GM18909 (cell line): ENCODE data around the gene TDG.

Experiments
- ATAC-seq: cut with Tn5 transposase; IDR thresholded peaks from one replicate; pipeline ENCODE4 v1.9.1; 2021; ENCODE audit warnings: mild to moderate bottlenecking; ENCODE audit not compliant: unreplicated experiment, poor library complexity

TDG gene

DNA sequence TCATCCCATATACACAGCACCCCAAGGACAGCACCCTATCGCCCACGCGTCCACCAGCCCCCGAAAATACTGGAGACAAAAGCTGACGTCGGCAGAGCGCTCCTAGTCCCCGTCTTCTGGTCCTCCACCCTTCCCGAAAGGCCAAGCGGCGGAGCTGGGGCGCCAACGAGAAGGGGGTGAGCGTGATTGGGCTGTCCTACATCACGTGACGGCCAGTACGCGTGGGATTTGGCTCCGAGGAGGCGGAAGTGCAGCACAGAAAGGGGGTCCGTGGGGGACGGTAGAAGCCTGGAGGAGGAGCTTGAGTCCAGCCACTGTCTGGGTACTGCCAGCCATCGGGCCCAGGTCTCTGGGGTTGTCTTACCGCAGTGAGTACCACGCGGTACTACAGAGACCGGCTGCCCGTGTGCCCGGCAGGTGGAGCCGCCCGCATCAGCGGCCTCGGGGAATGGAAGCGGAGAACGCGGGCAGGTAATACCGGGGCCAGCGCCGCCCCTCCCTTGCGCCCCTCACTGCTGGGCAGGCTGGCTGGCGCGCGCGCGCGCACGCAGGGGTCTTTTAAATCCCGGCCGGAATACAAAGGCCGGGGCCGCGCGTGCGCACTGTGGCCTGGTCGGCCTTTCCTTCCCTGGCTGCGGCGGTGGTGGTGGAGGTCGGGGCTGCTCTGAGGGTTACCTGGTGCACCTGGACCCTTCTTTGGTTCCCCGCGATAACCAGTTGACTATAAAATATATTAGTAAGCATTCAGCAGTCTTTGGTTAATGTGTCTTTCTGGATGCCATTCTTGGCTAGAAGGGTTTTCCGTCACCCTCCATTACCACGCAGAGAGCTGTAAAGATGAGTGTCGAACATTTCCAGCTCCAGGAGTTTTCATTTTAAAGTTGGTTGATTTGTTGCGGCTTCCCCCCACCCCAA, at the start of gene TDG:
TDG (plus strand) TSS at position 283 of the 915 bp plus-strand sequence; CDS start at position 449, 166 bp downstream.
- peak; percentile 94 for ATAC-seq

DNA sequence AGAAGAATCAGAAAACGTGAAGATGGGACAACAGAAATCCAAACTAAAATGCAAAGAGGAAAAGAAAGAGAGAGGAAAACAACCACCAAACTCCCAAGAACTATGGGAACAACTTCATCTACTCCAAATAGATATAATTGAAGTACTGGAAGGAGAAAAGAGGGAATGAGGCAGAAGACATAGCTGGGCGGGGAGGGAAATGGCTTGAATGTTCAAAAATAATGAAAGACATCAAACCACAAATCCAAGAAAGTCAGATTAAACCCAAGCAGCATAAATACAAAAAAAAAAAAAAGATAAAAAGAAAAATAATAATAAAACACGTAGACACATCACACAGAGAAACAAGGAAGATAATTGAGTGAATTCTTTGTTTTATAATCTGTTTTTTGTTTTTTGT, 47.8 kb upstream of the TDG start:
- ATAC-seq, result no peak

DNA sequence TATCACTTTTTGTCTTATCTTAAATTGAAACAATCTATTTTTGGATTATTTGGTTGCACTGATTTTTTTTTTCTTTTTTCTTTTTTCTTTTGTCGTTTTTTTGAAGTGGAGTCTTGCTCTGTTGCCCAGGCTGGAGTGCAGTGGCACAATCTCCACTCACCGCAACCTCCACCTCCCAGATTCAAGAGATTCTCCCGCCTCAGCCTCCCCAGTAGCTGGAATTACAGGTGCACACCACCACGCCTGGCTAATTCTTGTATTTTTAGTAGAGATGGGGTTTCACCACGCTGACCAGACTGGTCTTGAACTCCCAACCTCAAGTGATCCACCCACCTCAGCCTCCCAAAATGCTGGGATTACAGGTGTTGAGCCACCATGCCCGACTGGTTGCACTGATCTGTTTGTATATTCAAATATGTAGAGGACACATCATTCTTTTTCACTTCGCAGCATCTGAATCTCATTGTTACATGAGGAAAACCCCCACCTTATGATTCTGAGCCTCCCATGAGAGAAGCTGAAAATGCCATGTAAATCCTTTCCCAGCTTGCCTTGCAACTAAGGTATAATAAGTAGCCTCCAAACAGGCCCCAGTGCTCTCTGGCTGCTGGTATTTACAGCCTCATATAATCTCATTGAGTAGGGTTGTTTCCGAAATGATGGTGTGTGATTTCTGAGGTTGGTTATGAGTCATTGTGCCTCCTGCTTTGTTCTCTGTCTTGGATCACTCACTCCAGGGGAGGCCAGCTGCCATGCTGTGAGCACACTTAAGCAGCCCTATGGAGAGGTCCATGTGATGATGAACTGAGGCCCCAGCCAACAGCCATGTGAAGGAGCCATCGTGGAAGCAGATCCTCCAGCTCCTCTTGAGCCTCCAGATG, 40.7 kb upstream of the TDG start:
- ATAC-seq, result peak; percentile 38

DNA sequence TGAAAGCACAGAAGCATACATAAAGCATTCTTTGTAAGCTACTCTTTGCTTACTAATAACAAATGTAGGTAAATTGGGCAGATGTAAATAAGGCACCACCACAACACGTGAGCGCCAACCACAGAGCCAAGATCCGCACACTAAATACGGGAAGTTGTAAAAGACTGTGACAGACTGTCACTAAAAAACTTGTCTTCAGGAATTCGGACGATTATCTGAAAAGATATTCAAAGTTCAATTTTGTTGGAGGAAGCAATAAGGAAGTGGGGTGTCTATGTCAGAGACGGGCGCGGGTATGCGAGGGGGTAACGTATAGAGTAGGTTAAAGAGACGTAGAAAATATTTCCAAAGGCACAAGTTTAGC, 37.0 kb upstream of the TDG start:
- no peak for ATAC-seq

DNA sequence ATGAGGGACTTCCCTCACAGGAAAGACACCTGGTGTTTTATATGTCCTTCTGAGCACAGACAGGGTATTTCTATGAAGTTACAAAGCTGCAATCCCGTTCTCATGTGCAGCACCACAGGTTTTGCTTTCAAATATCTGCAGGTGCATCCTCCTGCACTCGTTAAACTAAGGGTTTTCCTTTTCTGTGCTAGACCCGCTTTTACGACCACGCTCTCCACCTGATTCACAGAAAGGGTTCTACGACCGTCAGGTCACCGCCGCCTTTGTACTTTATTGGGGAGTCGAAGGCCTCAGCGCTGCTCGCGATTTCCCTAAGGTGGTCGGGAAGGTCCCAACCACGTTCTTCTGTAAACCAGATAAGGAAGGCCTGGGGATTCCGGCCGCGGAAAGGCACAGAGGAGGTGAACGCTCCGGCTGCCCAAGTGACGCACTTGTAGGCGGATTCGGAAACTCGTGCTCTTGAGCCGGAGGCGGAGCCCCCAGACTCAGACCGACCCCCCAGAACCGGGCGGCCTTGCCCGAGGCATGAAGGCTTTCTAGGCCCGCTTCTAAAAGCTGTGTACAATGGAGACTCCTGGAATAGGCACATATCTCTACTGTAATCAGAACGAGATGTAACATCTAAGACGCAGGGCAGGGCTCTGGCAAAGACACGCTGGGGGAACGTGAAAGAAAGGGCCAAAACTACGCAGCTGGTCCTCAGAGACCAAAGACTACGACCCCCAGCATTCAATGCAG, 36.5 kb upstream of the TDG start:
- ATAC-seq, result peak; percentile 30

DNA sequence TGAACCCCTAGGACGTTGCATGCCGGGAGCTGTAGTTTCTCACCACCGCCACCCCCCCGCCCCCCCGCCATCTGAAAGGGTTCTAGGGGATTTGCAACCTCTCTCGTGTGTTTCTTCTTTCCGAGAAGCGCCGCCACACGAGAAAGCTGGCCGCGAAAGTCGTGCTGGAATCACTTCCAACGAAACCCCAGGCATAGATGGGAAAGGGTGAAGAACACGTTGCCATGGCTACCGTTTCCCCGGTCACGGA, 36.0 kb upstream of the TDG start:
- ATAC-seq, result no peak

DNA sequence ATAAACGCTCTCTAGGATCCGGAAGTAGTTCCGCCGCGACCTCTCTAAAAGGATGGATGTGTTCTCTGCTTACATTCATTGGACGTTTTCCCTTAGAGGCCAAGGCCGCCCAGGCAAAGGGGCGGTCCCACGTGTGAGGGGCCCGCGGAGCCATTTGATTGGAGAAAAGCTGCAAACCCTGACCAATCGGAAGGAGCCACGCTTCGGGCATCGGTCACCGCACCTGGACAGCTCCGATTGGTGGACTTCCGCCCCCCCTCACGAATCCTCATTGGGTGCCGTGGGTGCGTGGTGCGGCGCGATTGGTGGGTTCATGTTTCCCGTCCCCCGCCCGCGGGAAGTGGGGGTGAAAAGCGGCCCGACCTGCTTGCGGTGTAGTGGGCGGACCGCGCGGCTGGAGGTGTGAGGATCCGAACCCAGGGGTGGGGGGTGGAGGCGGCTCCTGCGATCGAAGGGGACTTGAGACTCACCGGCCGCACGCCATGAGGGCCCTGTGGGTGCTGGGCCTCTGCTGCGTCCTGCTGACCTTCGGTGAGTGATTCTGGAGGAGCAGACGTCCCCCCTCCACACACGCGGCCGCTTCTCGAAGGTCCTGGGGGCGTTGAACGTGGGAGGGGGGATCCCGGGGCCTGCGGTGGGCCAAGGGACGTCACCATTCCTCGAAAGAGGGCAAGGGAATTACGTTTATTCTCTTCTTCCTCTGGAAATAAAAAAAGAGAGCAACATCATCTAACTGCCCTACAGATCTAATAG, 35.5 kb upstream of the TDG start, which contains the start of gene HSP90B1:
HSP90B1 (plus strand) TSS at position 377 of the 753 bp plus-strand sequence; CDS start at position 483, 106 bp downstream.
- ATAC-seq, result peak; percentile 68

DNA sequence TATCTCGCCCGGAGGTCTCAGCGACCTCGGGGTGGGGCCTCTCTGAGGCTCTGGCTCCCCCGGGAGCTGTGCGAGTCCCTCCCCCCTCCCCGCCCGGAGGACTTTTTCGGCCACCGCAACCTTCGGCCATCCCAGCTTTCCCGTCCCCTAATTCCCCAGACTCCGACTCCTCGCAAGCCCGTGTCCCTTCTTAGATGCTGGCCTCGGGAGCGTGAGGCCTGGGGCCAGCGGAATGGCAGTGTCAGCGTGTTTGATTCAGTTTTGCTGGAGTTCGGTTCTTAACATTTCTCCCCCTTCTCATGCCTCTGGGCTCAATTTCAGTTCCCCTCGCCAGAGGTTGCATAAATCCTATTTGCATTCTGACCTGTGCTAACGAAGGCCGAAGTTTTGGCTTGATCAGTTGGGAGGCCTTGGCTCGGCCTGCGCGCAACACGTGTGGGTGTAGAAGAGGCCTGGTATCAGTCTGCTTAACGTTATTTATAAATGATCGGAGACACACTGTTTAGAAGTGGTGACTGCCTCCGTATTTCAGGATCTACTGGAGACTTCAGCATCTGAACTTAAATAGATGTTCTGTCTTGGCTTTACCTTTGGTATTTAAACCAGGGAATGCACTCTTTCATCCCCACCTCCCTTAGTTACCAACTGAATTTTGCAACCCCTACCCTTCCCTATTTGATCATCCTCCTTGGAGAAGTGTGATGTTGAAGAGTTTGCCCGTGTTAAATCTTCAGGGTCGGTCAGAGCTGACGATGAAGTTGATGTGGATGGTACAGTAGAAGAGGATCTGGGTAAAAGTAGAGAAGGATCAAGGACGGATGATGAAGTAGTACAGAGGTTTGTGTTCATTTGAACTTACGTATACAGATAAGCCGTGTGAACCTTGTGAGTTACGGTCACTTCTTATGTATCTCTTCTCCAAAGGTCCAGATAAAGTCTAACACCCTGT, 34.6 kb upstream of the TDG start:
- no peak for ATAC-seq

DNA sequence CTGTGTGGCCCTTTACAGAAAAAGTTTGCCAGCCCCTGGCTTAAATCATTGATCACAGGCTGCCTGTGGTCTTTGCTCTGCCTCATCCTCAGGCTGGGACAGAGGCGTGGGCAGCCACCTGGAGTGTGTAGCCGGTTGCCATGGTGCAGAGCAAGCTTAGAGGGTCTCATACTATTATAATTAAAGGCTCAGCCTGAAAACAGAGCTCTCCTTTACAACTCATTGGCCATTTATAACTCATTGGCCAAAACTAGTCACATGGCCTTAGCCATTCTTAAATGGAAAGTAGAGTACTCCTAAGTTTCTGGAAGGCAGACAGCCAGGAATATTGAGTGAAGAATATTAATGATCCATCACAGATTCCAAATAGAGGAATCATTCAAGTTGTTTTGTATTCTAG, 32.4 kb upstream of the TDG start:
- no peak for ATAC-seq

DNA sequence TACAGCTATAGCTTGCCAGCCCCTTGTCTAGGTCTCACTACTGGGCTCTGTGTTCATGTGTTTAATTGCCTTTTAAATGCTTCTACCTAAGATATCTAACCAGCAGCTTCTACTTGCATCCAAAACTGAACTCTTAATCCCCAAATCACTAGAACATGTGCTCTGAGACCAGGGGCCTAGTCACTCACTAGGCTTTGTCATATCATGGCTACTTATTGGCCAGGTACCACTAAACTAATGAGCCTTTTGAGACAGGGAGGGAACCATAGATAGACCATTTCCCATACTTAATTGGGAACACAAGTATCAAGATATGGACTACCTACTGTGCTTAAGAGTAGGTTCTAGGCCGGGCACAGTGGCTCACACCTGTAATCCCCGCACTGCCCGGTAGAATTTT, 29.0 kb upstream of the TDG start:
- no peak for ATAC-seq

DNA sequence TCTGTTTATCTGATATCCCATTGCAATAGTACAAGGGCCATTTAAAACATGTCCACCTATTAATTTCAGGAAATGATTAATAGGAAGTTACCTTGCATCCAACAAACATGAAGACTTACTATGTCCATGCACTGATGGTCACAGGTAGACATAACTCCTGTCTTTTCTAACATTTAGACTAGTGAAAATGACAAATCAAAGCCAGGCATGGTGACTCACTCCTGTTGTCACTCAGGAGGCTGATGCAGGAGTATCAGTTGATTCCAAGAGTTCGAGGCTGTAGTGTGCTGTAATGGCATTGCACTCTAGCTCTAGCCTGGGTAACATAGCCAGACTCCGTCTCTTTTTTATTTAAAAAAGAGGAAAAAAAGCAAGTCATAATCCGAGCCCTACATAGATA, 20.7 kb upstream of the TDG start:
- ATAC-seq, result no peak

DNA sequence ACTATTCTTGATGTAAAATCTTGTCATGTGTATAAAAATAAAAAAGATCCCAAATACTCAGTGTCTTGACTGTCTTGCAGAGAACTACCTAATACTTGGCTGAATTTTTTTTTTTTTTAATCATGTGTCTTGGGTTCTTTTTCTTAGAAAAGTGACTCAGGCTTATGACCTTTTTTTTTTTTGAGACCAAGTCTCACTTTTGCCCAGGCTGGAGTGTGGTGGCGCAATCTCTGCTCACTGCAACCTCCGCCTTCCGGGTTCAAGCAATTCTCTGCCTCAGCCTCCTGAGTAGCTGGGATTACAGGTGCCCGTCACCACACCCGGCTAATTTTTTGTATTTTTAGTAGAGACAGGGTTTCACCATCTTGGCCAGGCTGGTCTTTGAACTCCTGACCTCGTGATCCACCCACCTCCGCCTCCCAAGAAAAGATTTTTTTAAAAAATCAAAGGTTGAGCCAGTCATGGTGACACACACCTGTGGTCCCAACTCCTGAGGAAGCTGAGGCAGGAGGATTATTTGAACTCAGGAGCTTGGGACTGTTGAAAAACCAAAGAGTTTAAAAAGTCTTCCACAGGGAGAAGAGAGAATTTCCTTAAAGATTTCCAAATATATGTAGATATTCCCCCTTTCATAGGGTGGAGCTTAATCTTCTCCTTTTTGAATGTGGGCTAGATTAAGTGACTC, 17.7 kb upstream of the TDG start:
- no peak for ATAC-seq

DNA sequence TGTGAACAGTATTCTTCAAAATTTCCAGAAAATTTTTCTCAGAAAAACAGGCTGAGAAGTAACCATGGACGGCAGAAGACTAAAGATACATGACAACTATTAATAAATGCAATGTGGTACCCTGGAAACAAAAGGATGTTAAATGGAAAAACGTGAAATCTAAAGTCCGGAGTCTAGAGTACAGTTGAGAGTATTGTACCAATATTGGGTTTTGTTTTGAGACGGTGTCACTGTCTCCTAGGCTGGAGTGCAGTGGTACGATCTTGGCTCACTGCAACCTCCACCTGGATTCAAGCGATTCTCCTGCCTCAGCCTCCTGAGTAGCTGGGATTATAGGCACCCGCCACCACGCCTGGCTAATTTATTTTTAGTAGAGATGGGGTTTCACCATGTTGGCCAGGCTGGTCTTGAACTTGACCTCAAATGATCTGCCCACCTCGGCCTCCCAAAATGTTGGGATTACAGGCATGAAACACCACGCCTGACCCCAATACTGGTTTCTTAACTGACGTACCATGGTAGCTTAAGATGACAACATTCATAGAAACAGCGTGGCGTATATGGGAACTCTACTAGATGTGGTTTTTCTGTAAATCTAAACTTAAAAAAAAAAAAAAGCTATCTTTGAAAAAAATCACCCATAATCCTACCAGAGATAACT, 16.8 kb upstream of the TDG start:
- no peak for ATAC-seq

DNA sequence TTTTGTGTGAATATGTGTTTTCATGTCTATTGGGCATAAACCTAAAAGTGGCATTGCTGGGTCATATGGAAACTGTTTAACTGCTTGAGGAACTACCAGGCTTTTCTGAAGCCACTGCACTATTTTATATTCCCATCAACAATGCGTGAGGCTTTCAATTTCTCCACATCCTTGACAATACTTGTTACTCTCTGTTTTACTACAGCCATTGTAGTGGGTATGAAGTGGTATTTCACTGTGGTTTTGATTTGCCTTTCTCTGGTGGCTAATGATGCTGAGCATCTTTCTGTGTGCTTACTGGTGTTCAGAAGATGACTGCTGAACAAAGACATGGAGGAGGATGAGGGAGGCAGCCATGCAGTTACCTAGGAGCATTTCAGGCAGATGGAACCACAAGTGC, 13.2 kb upstream of the TDG start:
- no peak for ATAC-seq

DNA sequence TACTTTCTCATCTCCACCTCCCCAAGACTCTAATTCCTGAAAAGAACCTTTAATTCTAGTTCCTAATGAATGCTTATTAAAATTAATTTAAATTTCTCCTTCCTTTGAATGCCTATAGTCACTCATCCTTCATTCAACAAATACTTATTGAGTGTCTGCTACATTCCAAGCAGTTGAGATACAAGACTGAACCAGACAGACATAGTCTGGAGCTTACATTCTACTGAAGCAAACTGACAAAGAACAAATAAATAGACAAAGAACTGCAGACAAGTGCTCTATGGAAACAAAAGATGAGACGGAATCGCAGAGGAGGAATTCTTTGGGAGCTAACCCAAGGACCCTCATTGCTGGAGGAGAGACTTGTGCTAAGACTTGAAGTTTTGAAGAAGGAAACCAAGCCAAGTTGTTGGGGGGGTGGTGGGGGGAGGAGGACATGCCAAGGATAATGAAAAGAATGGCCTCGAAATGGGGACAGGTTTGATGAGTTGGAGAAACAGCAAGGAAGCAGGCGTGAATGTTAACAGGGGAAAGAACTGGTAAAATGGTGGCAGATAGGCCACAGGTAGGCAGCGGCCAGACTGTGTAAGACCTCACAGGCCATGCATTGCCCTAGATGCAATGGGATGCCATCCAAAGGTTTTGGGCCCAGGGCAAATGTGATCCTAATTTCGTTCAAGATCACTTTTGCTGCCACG, 9.7 kb upstream of the TDG start:
- no peak for ATAC-seq

DNA sequence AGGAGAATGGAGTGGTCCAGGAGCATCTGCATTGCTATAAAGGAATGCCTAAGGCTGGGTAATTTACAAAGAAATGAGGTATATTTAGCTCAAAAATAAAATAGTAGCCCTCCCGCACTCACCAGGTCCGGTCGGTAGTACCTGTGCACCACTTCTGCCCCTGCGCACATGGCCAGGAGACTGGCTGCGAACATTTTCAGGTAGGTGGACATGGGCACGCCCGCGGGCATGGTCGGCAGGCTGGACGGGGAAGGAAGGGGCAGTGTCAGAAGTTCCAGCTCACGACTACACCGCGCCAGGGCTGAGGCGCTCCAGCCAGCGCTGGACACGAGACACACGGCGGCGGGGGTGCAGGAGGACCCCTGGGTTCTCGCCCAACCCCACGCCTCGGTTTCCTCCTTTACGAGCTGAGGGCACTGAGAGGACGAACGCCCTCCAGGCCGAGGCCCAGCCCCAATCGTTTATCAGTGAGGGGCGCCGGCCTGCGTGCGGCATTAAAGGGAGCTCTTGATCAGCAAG, 9.1 kb upstream of the TDG start:
- ATAC-seq, result peak; percentile 27

DNA sequence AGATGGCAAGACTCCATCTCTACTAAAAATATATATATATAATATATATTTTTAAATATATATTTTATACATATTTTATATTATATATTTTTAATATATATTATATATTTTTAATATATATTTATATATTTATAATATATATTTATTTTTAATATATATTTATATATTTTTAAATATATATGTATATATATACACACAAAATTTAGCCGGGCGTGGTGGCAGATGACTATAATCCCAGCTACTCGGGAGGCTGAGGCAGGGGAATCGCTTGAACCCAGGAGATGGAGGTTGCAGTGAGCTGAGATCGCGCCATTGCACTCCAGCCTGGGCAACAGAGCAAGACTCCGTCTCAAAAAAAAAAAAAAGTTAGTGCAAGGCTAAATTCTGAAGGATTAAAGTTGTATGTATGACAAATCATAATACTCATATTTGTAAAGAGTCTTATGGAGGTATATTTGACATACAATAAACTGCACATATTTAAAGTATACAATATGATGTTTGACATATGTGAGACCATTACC, 7.7 kb upstream of the TDG start:
- no peak for ATAC-seq
